IPS-18a (cell line): ENCODE measurements around the gene KCNIP4.

Source experiments
- H3K27ac ChIP-seq: one replicate; pipeline ENCODE4 v1.5.1; 2013; ENCODE audit warnings: low read length
- H3K27me3 ChIP-seq: one replicate; pipeline ENCODE4 v1.6.1; 2013; ENCODE audit warnings: mild to moderate bottlenecking, low read length; ENCODE audit not compliant: control insufficient read depth, insufficient read depth
- H3K36me3 ChIP-seq: one replicate; pipeline ENCODE4 v1.6.1; 2013; ENCODE audit warnings: low read depth, low read length; ENCODE audit not compliant: control insufficient read depth
- H3K4me1 ChIP-seq: one replicate; pipeline ENCODE4 v1.6.1; 2013; ENCODE audit warnings: low read depth, low read length; ENCODE audit not compliant: control insufficient read depth
- H3K4me3 ChIP-seq: one replicate; pipeline ENCODE4 v1.5.1; 2013; ENCODE audit warnings: low read length
- H3K9ac ChIP-seq: one replicate; pipeline ENCODE4 v1.6.1; 2013; ENCODE audit warnings: mild to moderate bottlenecking, low read length, moderate library complexity
- H3K9me3 ChIP-seq: one replicate; pipeline ENCODE4 v1.6.1; 2013; ENCODE audit warnings: low read depth, low read length; ENCODE audit not compliant: control insufficient read depth

The KCNIP4 gene

GRCh38 chr4:21605006-21605405 lies 343.6 kb downstream of the KCNIP4 start:
- Histone ChIP-seq H3K4me1 (no peaks in the 10 kb centered on the region), H3K4me3 (no peak overlapping the region), H3K27me3 (no peaks in the 10 kb centered on the region), H3K9me3 (no peaks in the 10 kb centered on the region), H3K9ac (no peak overlapping the region), H3K36me3 (no peaks in the 10 kb centered on the region), H3K27ac (no peak overlapping the region)

- no peak overlapping the region for H3K4me3 ChIP-seq
- no peak overlapping the region for H3K9ac ChIP-seq
- peaks cover 10% of the 10 kb centered on the region for H3K4me1 ChIP-seq
These were observed 352.1 kb downstream of the KCNIP4 start for GRCh38 chr4:21596521-21596920.

GRCh38 chr4:21593671-21594001 lies 354.9 kb downstream of the KCNIP4 start:
- Histone ChIP-seq H3K4me3 (no peak overlapping the region), H3K27me3 (no peaks in the 10 kb centered on the region), H3K36me3 (no peaks in the 10 kb centered on the region), H3K4me1 (peaks cover 10% of the 10 kb centered on the region), H3K9me3 (no peaks in the 10 kb centered on the region), H3K9ac (no peak overlapping the region), H3K27ac (no peak overlapping the region)

More at GRCh38 chr4:21596521-21596920, 352.1 kb downstream of the KCNIP4 start:
- Histone ChIP-seq H3K9me3 (no peaks in the 10 kb centered on the region), H3K36me3 (no peaks in the 10 kb centered on the region), H3K27me3 (no peaks in the 10 kb centered on the region), H3K27ac (no peak overlapping the region)

- Histone ChIP-seq H3K9me3 (no peaks in the 10 kb centered on the region), H3K27ac (no peak overlapping the region), H3K9ac (no peak overlapping the region), H3K36me3 (no peaks in the 10 kb centered on the region), H3K4me3 (no peak overlapping the region), H3K27me3 (no peaks in the 10 kb centered on the region), H3K4me1 (peaks cover 13% of the 10 kb centered on the region)
These were observed 355.5 kb downstream of the KCNIP4 start for GRCh38 chr4:21592970-21593670.

GRCh38 chr4:21577056-21577455 lies 371.5 kb downstream of the KCNIP4 start:
- Histone ChIP-seq H3K4me3 (no peak overlapping the region), H3K9me3 (no peaks in the 10 kb centered on the region), H3K27ac (no peak overlapping the region), H3K4me1 (peaks cover 3% of the 10 kb centered on the region), H3K9ac (no peak overlapping the region), H3K36me3 (no peaks in the 10 kb centered on the region), H3K27me3 (no peaks in the 10 kb centered on the region)

DNA sequence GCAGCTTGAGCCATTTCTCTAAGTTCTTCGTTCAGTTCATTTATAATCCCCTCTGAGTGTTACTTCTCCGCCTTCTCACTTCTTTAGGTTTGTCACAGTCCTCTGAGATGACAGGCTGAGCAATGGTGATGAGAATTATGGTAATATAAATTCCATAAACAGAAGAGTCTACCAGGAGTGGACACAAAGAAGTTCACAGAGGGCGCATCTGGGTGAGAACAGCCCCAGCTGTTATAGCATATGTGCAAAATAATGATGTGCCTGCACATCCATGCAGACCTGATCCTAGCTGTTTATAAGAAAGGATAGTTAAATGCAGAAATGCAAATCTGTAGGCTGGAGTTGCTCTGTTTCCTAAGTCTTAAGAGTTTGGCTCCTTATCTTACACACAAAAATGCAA lies 377.5 kb downstream of the KCNIP4 start:
- H3K27me3 ChIP-seq, result no peaks in the 10 kb centered on the region
- peaks cover 6% of the 10 kb centered on the region for H3K4me1 ChIP-seq
- H3K9ac ChIP-seq, result no peak overlapping the region
- H3K4me3 ChIP-seq, result no peak overlapping the region
- H3K36me3 ChIP-seq, result no peaks in the 10 kb centered on the region
- no peak overlapping the region for H3K27ac ChIP-seq
- H3K9me3 ChIP-seq, result no peaks in the 10 kb centered on the region

- no peak overlapping the region for H3K27ac ChIP-seq
- no peak overlapping the region for H3K4me3 ChIP-seq
- peaks cover 6% of the 10 kb centered on the region for H3K4me1 ChIP-seq
- H3K36me3 ChIP-seq, result no peaks in the 10 kb centered on the region
- H3K27me3 ChIP-seq, result no peaks in the 10 kb centered on the region
- H3K9me3 ChIP-seq, result no peaks in the 10 kb centered on the region
- H3K9ac ChIP-seq, result no peak overlapping the region
These were observed 378.9 kb downstream of the KCNIP4 start for GRCh38 chr4:21569638-21570037.

DNA sequence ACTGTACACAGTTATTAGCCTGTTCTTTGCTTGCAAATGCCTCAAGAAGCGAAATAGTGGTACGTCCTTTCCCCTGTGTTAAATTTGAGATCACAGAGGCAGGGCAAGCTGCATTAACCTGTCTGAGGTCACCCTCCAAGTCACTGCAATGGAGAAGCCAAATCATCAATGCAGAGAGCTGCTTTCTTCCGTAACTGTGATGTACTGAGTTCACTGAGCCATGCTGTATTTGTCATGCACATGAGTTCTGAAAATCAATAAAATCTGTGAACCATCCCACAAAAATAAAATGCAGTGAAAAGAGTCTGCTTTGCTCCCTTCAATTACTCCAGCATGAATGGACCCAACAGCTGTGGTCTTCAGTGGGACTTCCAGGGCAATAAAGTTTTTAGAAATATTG lies 393.5 kb downstream of the KCNIP4 start:
- Histone ChIP-seq H3K4me3 (no peak overlapping the region), H3K4me1 (peaks cover 12% of the 10 kb centered on the region), H3K9ac (no peak overlapping the region), H3K9me3 (no peaks in the 10 kb centered on the region), H3K27ac (no peak overlapping the region), H3K36me3 (no peaks in the 10 kb centered on the region), H3K27me3 (no peaks in the 10 kb centered on the region)

- H3K4me1 ChIP-seq, result peaks cover 12% of the 10 kb centered on the region
- H3K9ac ChIP-seq, result no peak overlapping the region
- H3K36me3 ChIP-seq, result no peaks in the 10 kb centered on the region
- H3K27ac ChIP-seq, result no peak overlapping the region
- no peaks in the 10 kb centered on the region for H3K27me3 ChIP-seq
- no peak overlapping the region for H3K4me3 ChIP-seq
- no peaks in the 10 kb centered on the region for H3K9me3 ChIP-seq
These were observed 394.1 kb downstream of the KCNIP4 start for GRCh38 chr4:21554500-21554899.

GRCh38 chr4:21554066-21554465 lies 394.5 kb downstream of the KCNIP4 start:
- Histone ChIP-seq H3K4me3 (no peak overlapping the region), H3K27ac (no peak overlapping the region), H3K27me3 (no peaks in the 10 kb centered on the region), H3K36me3 (no peaks in the 10 kb centered on the region), H3K4me1 (peaks cover 12% of the 10 kb centered on the region), H3K9ac (no peak overlapping the region), H3K9me3 (no peaks in the 10 kb centered on the region)

DNA sequence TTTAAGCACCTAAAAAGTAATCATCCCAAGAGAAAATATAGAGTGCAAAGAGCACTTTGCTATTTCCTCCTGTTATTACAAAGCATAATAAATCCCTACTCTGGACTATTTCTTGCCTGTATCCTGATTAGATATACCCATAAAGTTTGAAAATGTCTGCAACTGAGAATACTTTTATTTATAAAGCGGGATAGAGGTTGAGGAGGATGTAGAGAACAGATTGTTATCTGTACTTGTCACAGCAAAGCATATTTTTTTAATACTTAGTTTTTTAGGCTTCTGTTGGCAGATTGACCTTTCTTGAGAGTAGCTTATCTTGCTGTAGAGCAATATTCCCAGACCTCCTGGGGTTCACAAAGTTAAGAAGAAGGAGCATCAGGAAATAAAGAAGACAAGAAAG lies 396.1 kb downstream of the KCNIP4 start:
- peaks cover 12% of the 10 kb centered on the region for H3K4me1 ChIP-seq
- no peaks in the 10 kb centered on the region for H3K9me3 ChIP-seq
- H3K4me3 ChIP-seq, result no peak overlapping the region
- no peak overlapping the region for H3K9ac ChIP-seq
- H3K27ac ChIP-seq, result no peak overlapping the region
- no peaks in the 10 kb centered on the region for H3K27me3 ChIP-seq
- no peaks in the 10 kb centered on the region for H3K36me3 ChIP-seq

DNA sequence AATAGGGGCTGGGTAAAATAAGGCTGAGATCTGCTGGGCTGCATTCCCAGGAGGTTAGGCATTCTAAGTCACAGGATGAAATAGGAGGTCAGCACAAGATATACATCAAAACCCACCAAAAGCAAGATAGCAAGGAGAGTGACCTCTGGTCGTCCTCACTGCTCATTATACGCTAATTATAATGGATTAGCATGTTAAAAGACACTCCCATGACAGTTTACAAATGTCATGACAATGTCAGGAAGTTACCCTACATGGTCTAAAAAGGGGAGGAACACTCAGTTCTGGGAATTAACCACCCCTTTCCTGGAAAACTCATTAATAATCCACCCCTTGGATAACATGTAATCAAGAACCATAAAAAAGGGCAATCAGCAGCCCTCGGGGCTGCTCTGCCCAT lies 403.6 kb downstream of the KCNIP4 start:
- H3K4me3 ChIP-seq, result no peak overlapping the region
- peaks cover 11% of the 10 kb centered on the region for H3K27me3 ChIP-seq
- peaks cover 16% of the 10 kb centered on the region for H3K4me1 ChIP-seq
- H3K9ac ChIP-seq, result no peak overlapping the region
- no peaks in the 10 kb centered on the region for H3K36me3 ChIP-seq
- H3K9me3 ChIP-seq, result peaks cover 2% of the 10 kb centered on the region
- H3K27ac ChIP-seq, result no peak overlapping the region
